ENCODE measurements around the gene DAB2. TPM values are rescaled to one million over a fixed set of nuclear protein-coding genes. Genes with fewer than 3 reads are reported as not detected.

Gene DAB2
- total RNA-seq, 1 donor = 217 TPM

DNA sequence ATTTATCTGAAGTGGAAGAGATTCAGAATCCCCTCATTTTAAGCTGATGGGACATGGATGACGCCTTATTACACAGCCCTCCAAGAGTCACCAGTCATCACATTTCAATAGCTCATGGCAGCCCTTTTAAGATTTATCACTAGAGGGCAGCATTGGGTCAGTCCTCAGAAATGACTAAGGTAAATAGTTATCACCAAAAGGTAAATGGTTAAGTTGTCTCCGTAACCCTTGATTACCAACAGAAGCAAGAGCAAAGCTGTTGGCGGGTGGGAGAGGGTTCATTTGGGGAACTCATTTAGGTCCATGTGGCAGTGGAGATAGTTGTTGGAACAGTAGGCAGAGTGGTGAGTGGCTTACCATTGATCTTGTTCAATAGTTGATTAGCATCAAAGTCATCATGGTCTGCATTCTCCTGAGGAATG lies 48.5 kb downstream of the DAB2 start:
- DNase-seq (ENCODE audit: low read depth) = peak; percentile 61
- TF ChIP-seq CTCF (IDR thresholded peaks at IDR 0.05; ENCODE audit: insufficient read depth, low read length) = peak; percentile 74

DNA sequence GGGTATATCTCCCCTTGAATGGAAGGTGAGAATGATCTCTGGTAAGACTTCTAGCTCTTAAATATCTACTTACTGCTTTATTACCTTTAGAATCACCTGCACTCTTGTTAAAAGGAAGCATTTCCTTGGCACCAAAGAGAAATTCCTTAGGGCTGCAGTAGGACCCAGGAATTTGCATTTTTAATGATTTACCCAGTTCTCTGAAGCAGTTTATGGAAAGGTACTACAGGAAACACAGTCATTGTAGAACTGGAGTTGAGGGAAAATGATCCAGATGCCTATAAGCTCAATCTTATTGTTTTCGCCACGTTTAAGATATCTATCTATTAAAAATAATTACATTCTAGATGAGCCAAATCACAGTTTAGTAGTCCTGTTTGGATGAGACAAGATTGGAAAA lies 51.0 kb downstream of the DAB2 start:
- TF ChIP-seq CTCF (IDR thresholded peaks at IDR 0.05; ENCODE audit: insufficient read depth, low read length) = no peak

More for the DNA sequence above, 48.5 kb downstream of the DAB2 start:
- no peak overlapping the region for H3K4me3 ChIP-seq (ENCODE audit: low read depth, low read length)

GRCh38 chr5:39371367-39371635 lies 53.5 kb downstream of the DAB2 start:
- H3K4me3 ChIP-seq (ENCODE audit: low read depth, low read length) = no peak overlapping the region
- TF ChIP-seq CTCF (IDR thresholded peaks at IDR 0.05; ENCODE audit: insufficient read depth, low read length) = no peak
- DNase-seq (ENCODE audit: low read depth) = no peak

More for the DNA sequence above, 51.0 kb downstream of the DAB2 start:
- H3K4me3 ChIP-seq (ENCODE audit: low read depth, low read length) = no peak overlapping the region
- DNase-seq (ENCODE audit: low read depth) = no peak

DNA sequence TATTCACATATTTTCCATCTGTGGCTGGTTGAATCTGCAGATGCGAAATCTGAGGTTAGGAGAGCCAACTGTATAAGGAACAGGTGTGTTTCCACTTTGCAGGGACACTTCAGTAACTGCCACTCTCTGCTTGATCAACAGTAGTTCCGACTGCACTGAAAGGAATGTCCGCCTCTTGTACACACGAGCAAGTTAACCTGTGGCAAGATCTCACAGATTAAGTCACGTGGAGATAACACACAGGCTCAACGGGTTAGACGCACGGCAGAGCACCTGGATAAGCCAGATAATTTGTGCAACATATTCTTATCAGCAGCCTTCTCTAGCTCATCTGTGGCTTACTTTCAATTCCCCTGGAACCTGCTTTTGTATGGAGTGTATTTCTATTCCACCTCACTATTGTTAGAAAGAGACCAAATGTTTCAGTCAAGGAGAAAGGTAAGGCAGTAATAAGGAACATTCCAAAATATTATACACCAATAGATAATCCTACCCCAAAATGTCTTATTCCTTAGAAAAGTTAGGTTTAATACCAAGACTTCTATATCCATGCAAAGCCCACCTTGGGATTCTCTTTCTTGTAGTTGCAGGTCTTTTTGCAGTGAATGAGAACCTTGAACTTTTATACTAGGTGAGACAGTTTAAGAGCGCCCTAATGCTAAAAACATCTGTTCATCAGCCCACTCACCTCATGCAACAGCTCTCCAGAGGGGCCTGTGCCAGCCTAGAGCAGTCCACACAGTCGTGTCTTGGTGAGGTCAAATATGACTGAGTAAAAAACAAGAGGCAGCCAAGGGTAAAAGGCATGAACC lies 54.0 kb downstream of the DAB2 start:
- TF ChIP-seq CTCF (IDR thresholded peaks at IDR 0.05; ENCODE audit: insufficient read depth, low read length) = no peak
- H3K4me3 ChIP-seq (ENCODE audit: low read depth, low read length) = no peak overlapping the region
- DNase-seq (ENCODE audit: low read depth) = no peak

DNA sequence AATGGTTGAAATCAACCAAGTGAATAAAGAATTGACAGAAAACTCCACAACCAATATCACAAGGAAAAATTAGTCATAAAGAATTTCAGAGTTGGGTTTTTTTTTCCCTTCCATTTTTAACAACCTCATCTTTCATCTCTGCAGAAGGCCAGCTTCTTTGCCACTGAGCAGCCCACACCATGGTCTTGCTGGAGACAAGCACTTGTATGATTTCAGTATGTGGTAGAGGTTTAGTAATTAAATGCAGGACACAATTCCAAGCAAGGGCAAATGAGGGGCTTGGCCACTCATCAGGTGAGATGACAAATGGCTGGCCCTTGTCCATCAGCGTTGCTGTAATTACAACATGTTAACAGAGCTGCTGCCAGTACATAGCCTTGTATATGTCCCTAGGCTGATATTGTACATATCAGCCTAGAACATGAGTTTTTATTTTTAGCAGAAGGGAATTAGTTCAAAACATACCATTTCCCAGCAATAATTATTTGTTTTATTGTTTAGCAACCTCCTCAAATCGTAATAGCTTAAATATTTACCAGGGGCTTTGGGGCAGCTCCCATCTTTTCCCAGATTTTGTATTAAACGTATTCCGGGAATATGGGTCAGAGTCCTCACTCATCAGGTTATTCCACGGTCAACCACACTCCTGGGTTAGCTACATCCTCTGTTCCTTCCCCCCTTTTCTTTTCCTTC lies 55.5 kb downstream of the DAB2 start:
- DNase-seq (ENCODE audit: low read depth) = no peak
- no peak overlapping the region for H3K4me3 ChIP-seq (ENCODE audit: low read depth, low read length)
- no peak for TF ChIP-seq CTCF (IDR thresholded peaks at IDR 0.05; ENCODE audit: insufficient read depth, low read length)

GRCh38 chr5:39368116-39368515 lies 56.7 kb downstream of the DAB2 start:
- DNase-seq (ENCODE audit: low read depth) = no peak
- no peak overlapping the region for H3K4me3 ChIP-seq (ENCODE audit: low read depth, low read length)
- no peak for TF ChIP-seq CTCF (IDR thresholded peaks at IDR 0.05; ENCODE audit: insufficient read depth, low read length)
